ENCODE measurements around the gene S100P. TPM values are rescaled to one million over a fixed set of nuclear protein-coding genes. Genes with fewer than 3 reads are reported as not detected.

S100P gene
- total and polyA plus RNA-seq, 4 donors = 0.42 to 3.1 (median 2.3) TPM

- 87% methylated on average over 1 of the region's 1 CpG for WGBS
- TF ChIP-seq ATF3 (IDR thresholded peaks at IDR 0.05) (no peak), REST (IDR thresholded peaks at IDR 0.05) (no peak), TAF1 (conservative IDR thresholded peaks at IDR 0.05) (no peak), MAX (IDR thresholded peaks at IDR 0.05) (no peak), SP1 (IDR thresholded peaks at IDR 0.05) (no peak), CTCF (IDR thresholded peaks at IDR 0.05; ENCODE audit: low read depth, low read length, missing input control) (no peak), JUND (IDR thresholded peaks at IDR 0.05) (no peak), EGR1 (IDR thresholded peaks at IDR 0.05; ENCODE audit: low read depth in 2 of 2) (no peak), GABPA (IDR thresholded peaks at IDR 0.05 in 1 of 2, conservative IDR thresholded peaks at IDR 0.05 in 1 of 2) (no peak), YY1 (IDR thresholded peaks at IDR 0.05) (no peak), ZBTB33 (IDR thresholded peaks at IDR 0.05) (no peak), HNF4G (IDR thresholded peaks at IDR 0.05) (no peak), FOXA2 (IDR thresholded peaks at IDR 0.05) (no peak), RAD21 (IDR thresholded peaks at IDR 0.05) (no peak)
Observed at GRCh38 chr4:6714954-6715353, 21.3 kb downstream of the S100P start.

GRCh38 chr4:6715704-6716017 is 22.0 kb downstream of the S100P start:
- peak in 1 of 2 donors; percentile 30 for TF ChIP-seq RAD21 (IDR thresholded peaks at IDR 0.05)
- TF ChIP-seq ZBTB33 (IDR thresholded peaks at IDR 0.05) = no peak
- TF ChIP-seq YY1 (IDR thresholded peaks at IDR 0.05) = peak; percentile 56
- peak overlapping the region in 1 of 2 donors; percentile 49 for H3K9ac ChIP-seq (ENCODE audit: low read depth in 1 of 2, low read length in 2 of 2)
- H3K4me3 ChIP-seq (ENCODE audit: low read depth in 1 of 3, low read length in 3 of 3) = peak overlapping the region; percentile 76 to 94 (median 84)
- peak overlapping the region; percentile 82 to 93 for H3K27ac ChIP-seq (ENCODE audit: low read depth in 1 of 2, low read length in 2 of 2)
- DNase-seq (ENCODE audit: low spot score) = no peak
- H3K4me1 ChIP-seq (ENCODE audit: control insufficient read depth in 4 of 4, insufficient read depth in 4 of 4, low read length in 3 of 4) = peaks cover 0 to 26% (median 15%) of the 10 kb centered on the region in 4 donors
- 7% methylated on average over 9 of the region's 9 CpGs for WGBS
- no peaks in the 10 kb centered on the region for H3K36me3 ChIP-seq (ENCODE audit: control insufficient read depth in 4 of 4, insufficient read depth in 3 of 4, low read depth in 1 of 4, low read length in 3 of 4)
- no peaks in the 10 kb centered on the region for H3K9me3 ChIP-seq (ENCODE audit: control insufficient read depth in 4 of 4, low read length in 3 of 4)
- H3K27me3 ChIP-seq (ENCODE audit: control insufficient read depth in 4 of 4, insufficient read depth in 4 of 4, low read length in 3 of 4) = no peaks in the 10 kb centered on the region

More at GRCh38 chr4:6714954-6715353, 21.3 kb downstream of the S100P start:
- H3K4me1 ChIP-seq (ENCODE audit: control insufficient read depth in 4 of 4, insufficient read depth in 4 of 4, low read length in 3 of 4) = peaks cover 3 to 26% (median 16%) of the 10 kb centered on the region in 4 donors
- H3K9me3 ChIP-seq (ENCODE audit: control insufficient read depth in 4 of 4, low read length in 3 of 4) = no peaks in the 10 kb centered on the region
- H3K27me3 ChIP-seq (ENCODE audit: control insufficient read depth in 4 of 4, insufficient read depth in 4 of 4, low read length in 3 of 4) = no peaks in the 10 kb centered on the region
- H3K9ac ChIP-seq (ENCODE audit: low read depth in 1 of 2, low read length in 2 of 2) = no peak overlapping the region
- DNase-seq (ENCODE audit: low spot score) = no peak
- H3K4me3 ChIP-seq (ENCODE audit: low read depth in 1 of 3, low read length in 3 of 3) = no peak overlapping the region
- no peaks in the 10 kb centered on the region for H3K36me3 ChIP-seq (ENCODE audit: control insufficient read depth in 4 of 4, insufficient read depth in 3 of 4, low read depth in 1 of 4, low read length in 3 of 4)
- H3K27ac ChIP-seq (ENCODE audit: low read depth in 1 of 2, low read length in 2 of 2) = no peak overlapping the region

Measured in liver (tissue), 9 donors.